ENCODE data around the gene CACNG8. TPM values are rescaled to one million over a fixed set of nuclear protein-coding genes. Genes with fewer than 3 reads are reported as not detected.

CACNG8 gene
- polyA plus RNA-seq, 1 donor (not counting 4 experiments of a cell fraction or from before 2014, with no cell fraction given), result not detected

DNA sequence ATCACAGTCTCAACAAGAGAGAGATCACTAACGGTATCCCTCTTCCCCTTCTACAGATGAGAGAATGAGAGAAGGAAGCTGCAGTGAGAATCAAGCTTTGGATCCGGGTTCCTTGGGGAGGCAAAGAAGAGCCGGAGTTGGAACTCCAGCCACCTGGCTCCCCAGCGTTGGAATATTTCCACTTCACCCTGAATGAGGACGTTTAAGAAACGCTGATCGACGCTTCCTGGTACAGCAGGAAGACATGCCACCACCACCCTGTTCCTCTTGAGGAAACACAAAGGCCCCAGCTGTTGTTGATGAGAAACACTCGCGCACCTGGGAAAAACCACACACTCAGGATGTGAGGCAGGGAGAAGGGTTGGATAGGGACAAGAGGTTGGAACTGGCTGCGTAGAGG is 11.3 kb upstream of the CACNG8 start:
- no peaks in the 10 kb centered on the region for H3K9me3 ChIP-seq (ENCODE audit: control insufficient read depth, low read depth, low read length)
- no peak overlapping the region for H3K4me3 ChIP-seq (ENCODE audit: control insufficient read depth in 2 of 3, extremely low read depth in 1 of 3, insufficient read depth in 2 of 3, low read depth in 1 of 3, low read length in 3 of 3)
- FAIRE-seq, result no peak
- H3K4me1 ChIP-seq (ENCODE audit: control insufficient read depth, extremely low read depth, insufficient read depth, low read length), result no peaks in the 10 kb centered on the region
- no peaks in the 10 kb centered on the region for H3K79me2 ChIP-seq (ENCODE audit: control insufficient read depth, insufficient read depth, low read length)
- no peak overlapping the region for H3K27ac ChIP-seq (ENCODE audit: control insufficient read depth, insufficient read depth, low read length)
- H2AFZ ChIP-seq (ENCODE audit: control insufficient read depth, low read length), result no peak overlapping the region
- dilution Hi-C loops (cut with MboI; ENCODE audit: extremely low pct_ligation_motif_present, low sequenced_read_pairs), result no loop called here
- TF ChIP-seq EZH2 (IDR thresholded peaks at IDR 0.05; ENCODE audit: low read length), result no peak
- H3K27me3 ChIP-seq (ENCODE audit: control insufficient read depth, extremely low read depth, insufficient read depth, low read length), result no peaks in the 10 kb centered on the region
- no peaks in the 10 kb centered on the region for H3K36me3 ChIP-seq (ENCODE audit: control insufficient read depth in 2 of 2, extremely low read depth in 1 of 2, insufficient read depth in 2 of 2, low read length in 2 of 2)
- DNase-seq (ENCODE audit: low read depth, low spot score), result no peak
- H3K9me1 ChIP-seq (ENCODE audit: control insufficient read depth, extremely low read depth, insufficient read depth, low read length), result no peaks in the 10 kb centered on the region
- H3K4me2 ChIP-seq (ENCODE audit: control insufficient read depth, extremely low read depth, insufficient read depth, low read depth, low read length), result no peak overlapping the region
- H3K9ac ChIP-seq (ENCODE audit: control insufficient read depth, extremely low read depth, insufficient read depth, low read length), result no peak overlapping the region
- H4K20me1 ChIP-seq (ENCODE audit: control insufficient read depth, extremely low read depth, insufficient read depth, low read length), result no peaks in the 10 kb centered on the region

DNA sequence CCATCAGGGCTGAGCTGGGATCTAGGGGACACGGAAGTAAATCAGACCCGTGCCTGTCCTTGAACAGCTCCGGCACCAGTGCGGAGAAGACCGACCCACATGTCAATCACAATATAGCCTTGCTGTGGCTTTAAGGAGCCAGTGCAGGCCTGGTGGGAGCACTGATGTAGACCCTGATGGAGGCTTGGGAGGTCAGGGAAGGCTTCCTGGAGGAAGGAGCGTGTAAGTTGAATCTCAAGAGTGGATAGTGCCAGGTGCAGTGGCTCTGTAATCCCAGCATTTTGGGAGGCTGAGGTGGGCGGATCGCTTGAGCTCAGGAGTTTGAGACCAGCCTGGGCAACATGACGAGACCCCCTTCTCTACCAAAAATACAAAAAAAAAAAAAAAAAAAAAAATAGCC is 10.8 kb upstream of the CACNG8 start:
- no peak overlapping the region for H3K27ac ChIP-seq (ENCODE audit: control insufficient read depth, insufficient read depth, low read length)
- H3K9me3 ChIP-seq (ENCODE audit: control insufficient read depth, low read depth, low read length), result no peaks in the 10 kb centered on the region
- H2AFZ ChIP-seq (ENCODE audit: control insufficient read depth, low read length), result no peak overlapping the region
- no peaks in the 10 kb centered on the region for H3K4me1 ChIP-seq (ENCODE audit: control insufficient read depth, extremely low read depth, insufficient read depth, low read length)
- H3K79me2 ChIP-seq (ENCODE audit: control insufficient read depth, insufficient read depth, low read length), result no peaks in the 10 kb centered on the region
- FAIRE-seq, result no peak
- TF ChIP-seq EZH2 (IDR thresholded peaks at IDR 0.05; ENCODE audit: low read length), result no peak
- TF ChIP-seq, protein P1, sequence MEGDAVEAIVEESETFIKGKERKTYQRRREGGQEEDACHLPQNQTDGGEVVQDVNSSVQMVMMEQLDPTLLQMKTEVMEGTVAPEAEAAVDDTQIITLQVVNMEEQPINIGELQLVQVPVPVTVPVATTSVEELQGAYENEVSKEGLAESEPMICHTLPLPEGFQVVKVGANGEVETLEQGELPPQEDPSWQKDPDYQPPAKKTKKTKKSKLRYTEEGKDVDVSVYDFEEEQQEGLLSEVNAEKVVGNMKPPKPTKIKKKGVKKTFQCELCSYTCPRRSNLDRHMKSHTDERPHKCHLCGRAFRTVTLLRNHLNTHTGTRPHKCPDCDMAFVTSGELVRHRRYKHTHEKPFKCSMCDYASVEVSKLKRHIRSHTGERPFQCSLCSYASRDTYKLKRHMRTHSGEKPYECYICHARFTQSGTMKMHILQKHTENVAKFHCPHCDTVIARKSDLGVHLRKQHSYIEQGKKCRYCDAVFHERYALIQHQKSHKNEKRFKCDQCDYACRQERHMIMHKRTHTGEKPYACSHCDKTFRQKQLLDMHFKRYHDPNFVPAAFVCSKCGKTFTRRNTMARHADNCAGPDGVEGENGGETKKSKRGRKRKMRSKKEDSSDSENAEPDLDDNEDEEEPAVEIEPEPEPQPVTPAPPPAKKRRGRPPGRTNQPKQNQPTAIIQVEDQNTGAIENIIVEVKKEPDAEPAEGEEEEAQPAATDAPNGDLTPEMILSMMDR (optimal IDR thresholded peaks at IDR 0.05 in 1 of 3, IDR thresholded peaks at IDR 0.05 in 1 of 3, conservative IDR thresholded peaks at IDR 0.05 in 1 of 3; ENCODE audit: extremely low read depth in 1 of 3, insufficient read depth in 2 of 3, low read length in 3 of 3), result no peak
- DNase-seq (ENCODE audit: low read depth, low spot score), result no peak
- no peaks in the 10 kb centered on the region for H3K27me3 ChIP-seq (ENCODE audit: control insufficient read depth, extremely low read depth, insufficient read depth, low read length)
- H3K9ac ChIP-seq (ENCODE audit: control insufficient read depth, extremely low read depth, insufficient read depth, low read length), result no peak overlapping the region
- H3K4me3 ChIP-seq (ENCODE audit: control insufficient read depth in 2 of 3, extremely low read depth in 1 of 3, insufficient read depth in 2 of 3, low read depth in 1 of 3, low read length in 3 of 3), result no peak overlapping the region
- no peaks in the 10 kb centered on the region for H3K36me3 ChIP-seq (ENCODE audit: control insufficient read depth in 2 of 2, extremely low read depth in 1 of 2, insufficient read depth in 2 of 2, low read length in 2 of 2)
- dilution Hi-C loops (cut with MboI; ENCODE audit: extremely low pct_ligation_motif_present, low sequenced_read_pairs), result no loop called here
- H3K9me1 ChIP-seq (ENCODE audit: control insufficient read depth, extremely low read depth, insufficient read depth, low read length), result no peaks in the 10 kb centered on the region
- no peaks in the 10 kb centered on the region for H4K20me1 ChIP-seq (ENCODE audit: control insufficient read depth, extremely low read depth, insufficient read depth, low read length)
- H3K4me2 ChIP-seq (ENCODE audit: control insufficient read depth, extremely low read depth, insufficient read depth, low read depth, low read length), result no peak overlapping the region

DNA sequence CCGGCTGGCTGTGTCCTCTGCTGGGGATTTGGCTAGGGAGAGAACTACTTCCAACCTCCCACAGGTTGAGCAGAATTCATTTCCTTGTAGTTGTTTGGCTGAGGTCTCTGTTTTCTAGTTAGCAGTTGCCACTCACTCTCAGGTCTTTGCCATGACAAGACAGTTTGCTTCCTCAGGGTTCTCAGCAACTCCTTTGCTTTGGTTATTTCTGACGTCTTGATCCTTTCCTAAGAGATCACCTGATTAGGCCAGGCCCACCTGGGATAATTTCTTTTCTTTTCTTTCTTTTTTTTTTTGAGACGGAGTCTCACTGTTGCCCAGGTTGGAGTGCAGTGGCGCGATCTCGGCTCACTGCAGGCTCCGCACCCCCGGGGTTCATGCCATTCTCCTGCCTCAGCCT is 9.4 kb upstream of the CACNG8 start:
- H3K4me2 ChIP-seq (ENCODE audit: control insufficient read depth, extremely low read depth, insufficient read depth, low read depth, low read length), result no peak overlapping the region
- no peaks in the 10 kb centered on the region for H3K79me2 ChIP-seq (ENCODE audit: control insufficient read depth, insufficient read depth, low read length)
- no peaks in the 10 kb centered on the region for H3K36me3 ChIP-seq (ENCODE audit: control insufficient read depth in 2 of 2, extremely low read depth in 1 of 2, insufficient read depth in 2 of 2, low read length in 2 of 2)
- FAIRE-seq, result no peak
- no peak overlapping the region for H2AFZ ChIP-seq (ENCODE audit: control insufficient read depth, low read length)
- no peaks in the 10 kb centered on the region for H3K9me3 ChIP-seq (ENCODE audit: control insufficient read depth, low read depth, low read length)
- no peak overlapping the region for H3K4me3 ChIP-seq (ENCODE audit: control insufficient read depth in 2 of 3, extremely low read depth in 1 of 3, insufficient read depth in 2 of 3, low read depth in 1 of 3, low read length in 3 of 3)
- H3K9ac ChIP-seq (ENCODE audit: control insufficient read depth, extremely low read depth, insufficient read depth, low read length), result no peak overlapping the region
- DNase-seq (ENCODE audit: low read depth, low spot score), result no peak
- peaks cover 10% of the 10 kb centered on the region for H3K27me3 ChIP-seq (ENCODE audit: control insufficient read depth, extremely low read depth, insufficient read depth, low read length)
- dilution Hi-C loops (cut with MboI; ENCODE audit: extremely low pct_ligation_motif_present, low sequenced_read_pairs), result no loop called here
- H4K20me1 ChIP-seq (ENCODE audit: control insufficient read depth, extremely low read depth, insufficient read depth, low read length), result no peaks in the 10 kb centered on the region
- H3K4me1 ChIP-seq (ENCODE audit: control insufficient read depth, extremely low read depth, insufficient read depth, low read length), result no peaks in the 10 kb centered on the region
- H3K27ac ChIP-seq (ENCODE audit: control insufficient read depth, insufficient read depth, low read length), result no peak overlapping the region
- no peaks in the 10 kb centered on the region for H3K9me1 ChIP-seq (ENCODE audit: control insufficient read depth, extremely low read depth, insufficient read depth, low read length)
- TF ChIP-seq EZH2 (IDR thresholded peaks at IDR 0.05; ENCODE audit: low read length), result no peak
- TF ChIP-seq, protein P1 (optimal IDR thresholded peaks at IDR 0.05 in 1 of 3, IDR thresholded peaks at IDR 0.05 in 1 of 3, conservative IDR thresholded peaks at IDR 0.05 in 1 of 3; ENCODE audit: extremely low read depth in 1 of 3, insufficient read depth in 2 of 3, low read length in 3 of 3), result no peak
